ENCODE measurements around the gene TMEM44.

- no peak for TF ChIP-seq SUZ12 (IDR thresholded peaks at IDR 0.05; ENCODE audit: extremely low read depth, insufficient read depth, insufficient read length)
- TF ChIP-seq ZNF274 (IDR thresholded peaks at IDR 0.05; ENCODE audit: low read depth, low read length), result no peak
- TF ChIP-seq YY1 (IDR thresholded peaks at IDR 0.05; ENCODE audit: insufficient read depth, insufficient read length), result no peak
Measured at GRCh38 chr3:194547042-194547441, 86.2 kb downstream of the TMEM44 start.
